ENCODE measurements around the gene ARHGAP1. TPM values are rescaled to one million over a fixed set of nuclear protein-coding genes. Genes with fewer than 3 reads are reported as not detected.

The ARHGAP1 gene
- total and polyA plus RNA-seq, 9 of the 15 experiments (the other 6 are each of a cell fraction or from before 2014, with no cell fraction given), result 3.6 to 30.4 (median 8.2) TPM

- TF ChIP-seq ZNF318 (IDR thresholded peaks at IDR 0.05; ENCODE audit: borderline replicate concordance in 1 of 2, low read depth in 1 of 2) (no peak), TCF3 (CRISPR knock-in tag; IDR thresholded peaks at IDR 0.05) (peak; percentile 22; the same call in 1 of the 2 replicates)
Observed at GRCh38 chr11:46669711-46670139, 30.7 kb downstream of the ARHGAP1 start (continued).
